ENCODE data around the gene CAST.

The CAST gene

GRCh38 chr5:96657068-96657467 is 5.1 kb upstream of the CAST start:
- H3K36me3 ChIP-seq (ENCODE audit: control insufficient read depth in 2 of 2, insufficient read depth in 1 of 2, low read length in 2 of 2): no peaks in the 10 kb centered on the region
- no peak overlapping the region for H3K27ac ChIP-seq (ENCODE audit: extremely low read depth, low read depth, low read length)
- CTCF ChIA-PET: interaction anchor here (0.6 to 0.7 kb wide), 3 partner anchors 43 to 467 kb away, joined by 3 read pairs; no protein-coding TSS in a partner anchor
- no peaks in the 10 kb centered on the region for H3K9me3 ChIP-seq (ENCODE audit: control insufficient read depth, insufficient read depth, low read depth, low read length)
- H3K4me1 ChIP-seq (ENCODE audit: control insufficient read depth, insufficient read depth, low read length): peaks cover 4% of the 10 kb centered on the region
- POLR2A ChIA-PET: no interaction called here
- H3K4me3 ChIP-seq (ENCODE audit: low read depth, low read length): no peak overlapping the region
- no peak for TF ChIP-seq ZNF610 (tag by site-specific recombination; IDR thresholded peaks at IDR 0.05; ENCODE audit: borderline replicate concordance)
- peak; percentile 34; the same call in 1 of the 2 replicates for TF ChIP-seq SP7 (tag by site-specific recombination; IDR thresholded peaks at IDR 0.05)
- TF ChIP-seq, protein P1, sequence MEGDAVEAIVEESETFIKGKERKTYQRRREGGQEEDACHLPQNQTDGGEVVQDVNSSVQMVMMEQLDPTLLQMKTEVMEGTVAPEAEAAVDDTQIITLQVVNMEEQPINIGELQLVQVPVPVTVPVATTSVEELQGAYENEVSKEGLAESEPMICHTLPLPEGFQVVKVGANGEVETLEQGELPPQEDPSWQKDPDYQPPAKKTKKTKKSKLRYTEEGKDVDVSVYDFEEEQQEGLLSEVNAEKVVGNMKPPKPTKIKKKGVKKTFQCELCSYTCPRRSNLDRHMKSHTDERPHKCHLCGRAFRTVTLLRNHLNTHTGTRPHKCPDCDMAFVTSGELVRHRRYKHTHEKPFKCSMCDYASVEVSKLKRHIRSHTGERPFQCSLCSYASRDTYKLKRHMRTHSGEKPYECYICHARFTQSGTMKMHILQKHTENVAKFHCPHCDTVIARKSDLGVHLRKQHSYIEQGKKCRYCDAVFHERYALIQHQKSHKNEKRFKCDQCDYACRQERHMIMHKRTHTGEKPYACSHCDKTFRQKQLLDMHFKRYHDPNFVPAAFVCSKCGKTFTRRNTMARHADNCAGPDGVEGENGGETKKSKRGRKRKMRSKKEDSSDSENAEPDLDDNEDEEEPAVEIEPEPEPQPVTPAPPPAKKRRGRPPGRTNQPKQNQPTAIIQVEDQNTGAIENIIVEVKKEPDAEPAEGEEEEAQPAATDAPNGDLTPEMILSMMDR (tag by site-specific recombination; IDR thresholded peaks at IDR 0.05): no peak
- TF ChIP-seq ZXDB (tag by site-specific recombination; IDR thresholded peaks at IDR 0.05): no peak
- TF ChIP-seq KLF1 (tag by site-specific recombination; IDR thresholded peaks at IDR 0.05): peak; percentile 47; the same call in 1 of the 2 replicates
- no peak for TF ChIP-seq ZBTB20 (tag by site-specific recombination; IDR thresholded peaks at IDR 0.05)
- TF ChIP-seq ZNF148 (tag by site-specific recombination; IDR thresholded peaks at IDR 0.05; ENCODE audit: borderline replicate concordance): no peak
- no peak for TF ChIP-seq YY2 (tag by site-specific recombination; IDR thresholded peaks at IDR 0.05)
- TF ChIP-seq, protein P2, sequence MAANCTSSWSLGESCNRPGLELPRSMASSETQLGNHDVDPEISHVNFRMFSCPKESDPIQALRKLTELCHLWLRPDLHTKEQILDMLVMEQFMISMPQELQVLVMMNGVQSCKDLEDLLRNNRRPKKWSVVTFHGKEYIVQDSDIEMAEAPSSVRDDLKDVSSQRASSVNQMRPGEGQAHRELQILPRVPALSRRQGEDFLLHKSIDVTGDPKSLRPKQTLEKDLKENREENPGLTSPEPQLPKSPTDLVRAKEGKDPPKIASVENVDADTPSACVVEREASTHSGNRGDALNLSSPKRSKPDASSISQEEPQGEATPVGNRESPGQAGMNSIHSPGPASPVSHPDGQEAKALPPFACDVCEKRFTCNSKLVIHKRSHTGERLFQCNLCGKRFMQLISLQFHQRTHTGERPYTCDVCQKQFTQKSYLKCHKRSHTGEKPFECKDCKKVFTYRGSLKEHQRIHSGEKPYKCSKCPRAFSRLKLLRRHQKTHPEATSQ (tag by site-specific recombination; IDR thresholded peaks at IDR 0.05): no peak
- TF ChIP-seq PRDM1 (tag by site-specific recombination; IDR thresholded peaks at IDR 0.05): no peak
- TF ChIP-seq, protein P3, sequence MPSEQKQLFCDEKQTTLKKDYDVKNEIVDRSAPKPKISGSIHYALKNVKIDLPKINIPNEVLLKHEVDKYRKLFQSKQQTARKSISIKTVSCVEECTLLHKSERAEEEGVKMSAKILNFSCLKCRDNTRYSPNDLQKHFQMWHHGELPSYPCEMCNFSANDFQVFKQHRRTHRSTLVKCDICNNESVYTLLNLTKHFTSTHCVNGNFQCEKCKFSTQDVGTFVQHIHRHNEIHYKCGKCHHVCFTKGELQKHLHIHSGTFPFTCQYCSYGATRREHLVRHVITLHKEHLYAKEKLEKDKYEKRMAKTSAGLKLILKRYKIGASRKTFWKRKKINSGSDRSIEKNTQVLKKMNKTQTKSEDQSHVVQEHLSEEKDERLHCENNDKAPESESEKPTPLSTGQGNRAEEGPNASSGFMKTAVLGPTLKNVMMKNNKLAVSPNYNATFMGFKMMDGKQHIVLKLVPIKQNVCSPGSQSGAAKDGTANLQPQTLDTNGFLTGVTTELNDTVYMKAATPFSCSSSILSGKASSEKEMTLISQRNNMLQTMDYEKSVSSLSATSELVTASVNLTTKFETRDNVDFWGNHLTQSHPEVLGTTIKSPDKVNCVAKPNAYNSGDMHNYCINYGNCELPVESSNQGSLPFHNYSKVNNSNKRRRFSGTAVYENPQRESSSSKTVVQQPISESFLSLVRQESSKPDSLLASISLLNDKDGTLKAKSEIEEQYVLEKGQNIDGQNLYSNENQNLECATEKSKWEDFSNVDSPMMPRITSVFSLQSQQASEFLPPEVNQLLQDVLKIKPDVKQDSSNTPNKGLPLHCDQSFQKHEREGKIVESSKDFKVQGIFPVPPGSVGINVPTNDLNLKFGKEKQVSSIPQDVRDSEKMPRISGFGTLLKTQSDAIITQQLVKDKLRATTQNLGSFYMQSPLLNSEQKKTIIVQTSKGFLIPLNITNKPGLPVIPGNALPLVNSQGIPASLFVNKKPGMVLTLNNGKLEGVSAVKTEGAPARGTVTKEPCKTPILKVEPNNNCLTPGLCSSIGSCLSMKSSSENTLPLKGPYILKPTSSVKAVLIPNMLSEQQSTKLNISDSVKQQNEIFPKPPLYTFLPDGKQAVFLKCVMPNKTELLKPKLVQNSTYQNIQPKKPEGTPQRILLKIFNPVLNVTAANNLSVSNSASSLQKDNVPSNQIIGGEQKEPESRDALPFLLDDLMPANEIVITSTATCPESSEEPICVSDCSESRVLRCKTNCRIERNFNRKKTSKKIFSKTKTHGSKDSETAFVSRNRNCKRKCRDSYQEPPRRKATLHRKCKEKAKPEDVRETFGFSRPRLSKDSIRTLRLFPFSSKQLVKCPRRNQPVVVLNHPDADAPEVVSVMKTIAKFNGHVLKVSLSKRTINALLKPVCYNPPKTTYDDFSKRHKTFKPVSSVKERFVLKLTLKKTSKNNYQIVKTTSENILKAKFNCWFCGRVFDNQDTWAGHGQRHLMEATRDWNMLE (tag by site-specific recombination; conservative IDR thresholded peaks at IDR 0.05; ENCODE audit: low read depth): no peak
- TF ChIP-seq ZNF366 (tag by site-specific recombination; conservative IDR thresholded peaks at IDR 0.05): peak; percentile 37; the same call in 1 of the 2 replicates
- TF ChIP-seq ZNF776 (tag by site-specific recombination; IDR thresholded peaks at IDR 0.05; ENCODE audit: borderline replicate concordance): no peak
- TF ChIP-seq KLF17 (tag by site-specific recombination; IDR thresholded peaks at IDR 0.05): no peak
- TF ChIP-seq KLF7 (tag by site-specific recombination; IDR thresholded peaks at IDR 0.05; ENCODE audit: borderline replicate concordance): 0 out of 2 replicates have a peak, but pooled peaks have one; percentile 50
- TF ChIP-seq ZFP41 (tag by site-specific recombination; IDR thresholded peaks at IDR 0.05; ENCODE audit: borderline replicate concordance): no peak
- TF ChIP-seq ZSCAN23 (tag by site-specific recombination; IDR thresholded peaks at IDR 0.05): no peak
- no peak for TF ChIP-seq ZNF394 (tag by site-specific recombination; IDR thresholded peaks at IDR 0.05; ENCODE audit: borderline replicate concordance)
- no peak for TF ChIP-seq PRDM6 (tag by site-specific recombination; IDR thresholded peaks at IDR 0.05)
- TF ChIP-seq, protein P4, sequence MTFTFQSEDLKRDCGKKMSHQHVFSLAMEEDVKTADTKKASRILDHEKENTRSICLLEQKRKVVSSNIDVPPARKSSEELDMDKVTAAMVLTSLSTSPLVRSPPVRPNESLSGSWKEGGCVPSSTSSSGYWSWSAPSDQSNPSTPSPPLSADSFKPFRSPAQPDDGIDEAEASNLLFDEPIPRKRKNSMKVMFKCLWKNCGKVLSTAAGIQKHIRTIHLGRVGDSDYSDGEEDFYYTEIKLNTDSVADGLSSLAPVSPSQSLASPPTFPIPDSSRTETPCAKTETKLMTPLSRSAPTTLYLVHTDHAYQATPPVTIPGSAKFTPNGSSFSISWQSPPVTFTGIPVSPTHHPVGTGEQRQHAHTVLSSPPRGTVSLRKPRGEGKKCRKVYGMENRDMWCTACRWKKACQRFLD (tag by site-specific recombination; IDR thresholded peaks at IDR 0.05): no peak
- no peak for TF ChIP-seq ZNF24 (tag by site-specific recombination; IDR thresholded peaks at IDR 0.05)
- TF ChIP-seq MYNN (tag by site-specific recombination; IDR thresholded peaks at IDR 0.05; ENCODE audit: borderline replicate concordance): no peak
- no peak for TF ChIP-seq ZNF514 (tag by site-specific recombination; IDR thresholded peaks at IDR 0.05)
- no peak for TF ChIP-seq ZNF558 (tag by site-specific recombination; IDR thresholded peaks at IDR 0.05)

Measured in HEK293 (cell line).